ENCODE measurements around the gene FOXP1.
"Not testable (repeated sequence)": the region's sequence is repeated elsewhere in the genome, so short reads cannot be mapped to it uniquely, and the experiment has no call there.

The FOXP1 gene

GRCh38 chr3:70981231-70981880 is 602.2 kb downstream of the FOXP1 start:
- no peak for DNase-seq

DNA sequence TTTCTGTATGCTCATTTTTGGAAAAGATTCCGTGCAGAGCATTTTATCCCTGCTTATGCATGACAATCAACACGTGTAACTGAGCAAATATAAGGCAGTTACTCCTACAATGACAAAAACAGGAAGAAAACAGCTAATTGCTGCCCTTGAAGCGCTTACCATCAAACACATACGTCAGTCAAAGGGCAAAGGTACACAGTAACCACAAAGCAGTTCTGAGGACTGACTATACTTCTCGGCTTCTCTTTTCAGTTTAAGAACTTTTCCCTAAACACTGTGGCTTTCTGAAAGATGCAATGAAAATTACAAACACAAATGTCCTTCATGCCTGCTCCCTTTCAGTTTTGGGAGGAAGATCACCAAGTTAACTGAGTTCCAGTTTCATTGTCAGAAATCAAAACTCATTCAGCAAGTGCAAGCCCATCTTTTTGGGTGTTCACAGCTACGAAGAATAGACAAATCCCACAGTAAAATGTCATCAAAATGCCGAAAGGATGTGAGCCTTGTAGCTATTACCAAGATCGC is 602.8 kb downstream of the FOXP1 start:
- DNase-seq, result no peak

DNA sequence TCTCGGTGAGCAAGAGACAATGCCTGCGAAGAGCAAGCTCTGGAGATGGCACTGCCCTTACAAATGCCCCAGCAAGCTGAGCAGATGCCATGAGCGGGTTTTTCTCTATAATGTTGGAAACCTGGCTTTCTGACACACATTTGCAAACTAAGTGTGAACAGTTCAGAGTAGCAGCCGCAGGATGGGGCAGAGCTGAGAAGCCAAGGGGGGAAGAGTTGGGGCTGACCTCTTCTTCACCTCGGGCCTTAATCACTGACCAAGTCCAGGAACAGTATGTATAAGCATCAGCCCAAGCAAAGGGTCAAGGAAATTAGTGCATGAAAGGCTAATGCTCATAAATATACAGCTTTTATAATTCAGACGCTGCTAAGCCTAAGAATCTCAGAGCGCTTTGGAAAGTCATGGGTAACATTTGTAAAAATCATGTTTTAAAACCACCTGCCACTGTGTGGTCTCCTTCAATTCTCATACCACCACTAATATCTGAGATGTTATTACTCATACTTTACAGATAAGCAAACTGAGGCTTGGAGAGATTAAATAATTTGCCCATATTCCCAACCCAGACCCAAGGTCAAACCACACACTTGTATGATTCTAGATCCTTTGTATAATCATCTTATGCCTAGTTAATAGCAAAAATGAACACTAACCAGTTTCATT is 603.4 kb downstream of the FOXP1 start:
- DNase-seq, result no peak

GRCh38 chr3:70977712-70978111 is 605.8 kb downstream of the FOXP1 start:
- DNase-seq, result no peak

- DNase-seq, result not testable (repeated sequence)
These were observed 607.5 kb downstream of the FOXP1 start for GRCh38 chr3:70975981-70976380.

GRCh38 chr3:70974747-70975146 is 608.8 kb downstream of the FOXP1 start:
- DNase-seq, result no peak

GRCh38 chr3:70973558-70973957 is 610.0 kb downstream of the FOXP1 start:
- peak; percentile 72 for DNase-seq

DNA sequence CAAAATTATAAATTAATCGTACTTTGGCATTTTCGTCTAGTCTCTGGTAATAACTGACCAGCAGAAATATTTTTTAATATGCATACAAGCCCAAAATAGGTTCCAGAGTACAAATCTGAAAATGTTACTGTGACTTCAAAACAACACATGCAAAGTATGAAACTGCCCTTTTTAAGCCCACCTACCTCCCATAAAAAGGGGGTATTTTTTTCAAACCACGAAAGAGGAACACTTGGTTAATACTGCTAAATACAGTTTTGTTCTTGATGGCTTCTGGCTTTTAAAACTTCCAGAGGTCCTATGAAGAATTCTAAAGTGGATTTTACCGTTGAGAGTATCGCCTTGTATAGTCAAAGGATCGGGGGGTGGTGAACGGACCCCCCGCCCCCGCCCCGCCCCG is 610.7 kb downstream of the FOXP1 start:
- no peak for DNase-seq

DNA sequence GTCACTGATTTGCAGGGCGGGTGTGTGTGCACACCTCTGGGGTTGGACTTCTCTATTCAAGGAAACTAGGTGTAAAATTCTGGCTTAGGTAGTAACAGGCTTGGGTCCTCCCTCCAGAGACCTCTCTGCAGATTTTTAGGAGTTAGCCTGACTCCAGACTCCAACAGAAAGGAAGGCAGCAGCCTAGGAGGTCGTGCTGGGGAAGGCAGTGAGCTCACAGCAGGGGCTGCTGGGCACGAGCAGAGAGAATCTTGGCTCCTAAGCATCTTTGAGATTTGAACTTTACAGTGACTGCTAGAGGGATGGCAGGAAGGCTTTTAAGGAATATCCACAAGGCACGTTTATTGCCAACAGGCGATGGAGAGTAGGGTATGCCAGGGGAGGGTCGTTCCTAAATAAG is 612.6 kb downstream of the FOXP1 start:
- no peak for DNase-seq

- no peak for DNase-seq
These were observed 613.4 kb downstream of the FOXP1 start for GRCh38 chr3:70970171-70970570.

GRCh38 chr3:70963431-70964275 is 619.9 kb downstream of the FOXP1 start:
- no peak for DNase-seq

GRCh38 chr3:70959506-70960291 is 623.8 kb downstream of the FOXP1 start:
- no peak for DNase-seq

DNA sequence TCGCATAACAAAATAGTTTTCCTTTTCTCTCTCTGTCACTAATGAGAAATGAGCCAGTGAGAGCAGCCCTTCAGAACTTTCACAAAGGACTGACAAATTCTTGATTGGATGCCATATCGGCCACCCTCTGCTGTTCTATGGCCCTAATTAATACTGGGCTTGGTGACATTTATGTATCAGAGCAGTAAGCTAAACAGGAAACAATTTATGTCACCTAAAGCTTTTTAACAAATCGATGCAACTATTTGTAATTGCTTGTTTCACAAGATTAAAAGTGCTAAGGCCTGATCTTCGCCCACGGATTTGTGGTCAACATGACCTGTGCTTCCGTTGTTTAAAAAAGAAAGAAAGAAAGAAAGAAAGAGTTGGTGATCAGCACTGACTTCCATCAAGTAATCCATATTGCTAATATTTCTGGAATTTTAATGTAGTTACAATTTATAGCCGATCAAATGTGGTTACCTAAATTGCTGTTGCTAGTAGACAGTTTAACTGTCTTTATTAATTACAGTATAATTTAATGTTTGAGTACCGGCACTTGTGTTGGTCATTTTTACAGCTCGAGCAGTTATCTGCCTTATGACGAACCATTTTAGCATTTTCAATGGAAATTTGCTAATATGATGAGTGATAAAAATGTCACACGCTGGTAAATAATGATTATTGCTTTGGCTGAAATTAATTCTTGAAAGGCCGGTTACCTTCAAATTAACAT is 631.3 kb downstream of the FOXP1 start:
- DNase-seq, result no peak

- DNase-seq, result peak; percentile 40
These were observed 632.2 kb downstream of the FOXP1 start for GRCh38 chr3:70951316-70951715.

DNA sequence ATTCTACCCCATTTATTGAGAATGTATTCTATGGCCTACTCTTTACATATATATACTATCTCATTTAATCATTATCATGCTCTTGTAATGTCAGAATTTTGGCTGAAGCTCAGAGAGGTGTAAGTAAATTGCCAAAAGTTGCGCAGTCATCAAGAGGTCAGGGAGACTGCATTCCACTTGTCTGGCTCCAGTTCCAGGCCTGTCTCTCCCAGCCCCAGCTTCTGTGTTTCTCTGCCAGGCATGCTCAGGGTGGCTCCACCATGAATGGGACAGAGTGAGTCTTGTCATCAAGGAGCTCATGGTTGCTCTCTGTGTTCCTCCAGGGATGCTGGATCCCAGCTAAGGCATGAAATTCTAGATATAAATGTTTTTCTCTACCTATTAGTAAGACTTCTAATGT is 635.9 kb downstream of the FOXP1 start:
- DNase-seq, result peak; percentile 49

GRCh38 chr3:70943886-70944285 is 639.6 kb downstream of the FOXP1 start:
- DNase-seq, result no peak

- peak; percentile 34 for DNase-seq
These were observed 650.3 kb downstream of the FOXP1 start for GRCh38 chr3:70933105-70933810.

GRCh38 chr3:70930066-70930465 is 653.5 kb downstream of the FOXP1 start:
- no peak for DNase-seq

GRCh38 chr3:70927239-70927638 is 656.3 kb downstream of the FOXP1 start:
- no peak for DNase-seq

DNA sequence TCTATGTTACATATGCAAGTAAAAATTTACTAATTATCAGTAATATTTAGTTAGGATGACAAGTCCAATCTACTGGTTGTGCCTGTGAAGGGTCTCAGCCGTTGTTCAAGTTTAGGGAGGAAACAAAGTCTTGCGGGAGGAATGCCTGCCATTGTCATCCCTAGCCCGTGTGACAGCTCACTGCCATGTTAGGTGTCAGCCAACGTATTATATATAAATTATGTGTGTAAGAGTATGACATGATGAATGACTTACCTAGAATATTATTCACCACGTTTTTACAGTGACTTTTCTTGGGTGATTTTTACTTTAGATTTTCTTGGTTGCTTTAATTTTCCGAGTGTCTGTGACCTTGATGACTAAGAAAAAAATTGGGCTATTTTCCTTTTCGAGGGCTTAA is 656.7 kb downstream of the FOXP1 start:
- DNase-seq, result no peak

- peak; percentile 25 for DNase-seq
These were observed 663.9 kb downstream of the FOXP1 start for GRCh38 chr3:70919661-70920060.
